ENCODE results near the gene IGFBP2. TPM values are rescaled to one million over a fixed set of nuclear protein-coding genes. Genes with fewer than 3 reads are reported as not detected.

Gene IGFBP2
- total RNA-seq, 6 donors from 2014 or later, result 16.8 to 82.8 (median 41.9) TPM

DNA sequence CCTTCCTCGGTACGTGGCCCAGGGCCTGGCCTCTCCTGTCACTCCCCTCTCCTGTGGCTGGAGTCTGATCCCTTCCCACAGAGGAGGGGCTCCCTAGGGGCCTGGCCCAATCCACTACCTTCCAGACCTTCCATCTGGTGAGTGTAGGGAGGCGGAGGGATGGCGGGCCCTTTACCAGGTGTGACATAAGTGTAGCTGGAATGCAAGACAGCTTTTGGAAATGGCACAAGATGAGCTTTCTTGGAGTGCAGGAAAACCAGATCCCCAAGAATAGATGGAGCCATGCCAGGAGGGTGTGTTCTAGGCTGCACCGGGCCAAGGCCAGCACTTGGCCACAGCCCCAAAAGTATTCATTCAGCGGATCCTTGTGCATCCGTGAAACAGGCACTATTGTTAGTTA lies 32.0 kb downstream of the IGFBP2 start:
- WGBS, 2 donors, result 46 to 53% methylated on average over 5 to 7 of the region's 7 CpGs
- Histone ChIP-seq H3K27ac (no peak overlapping the region), H3K27me3 (no peaks in the 10 kb centered on the region), H3K4me3 (no peak overlapping the region), H3K9me3 (no peaks in the 10 kb centered on the region), H3K36me3 (no peaks in the 10 kb centered on the region), H3K4me1 (peaks cover 5 to 9% (median 7%) of the 10 kb centered on the region in 4 donors)
- ATAC-seq (ENCODE audit: low FRiP score in 2 of 2) (peak; percentile 5 to 24), DNase-seq (no peak)
- no peak for TF ChIP-seq POLR2A (IDR thresholded peaks at IDR 0.05)
- TF ChIP-seq EP300 (IDR thresholded peaks at IDR 0.05), result no peak
- TF ChIP-seq, protein P1, sequence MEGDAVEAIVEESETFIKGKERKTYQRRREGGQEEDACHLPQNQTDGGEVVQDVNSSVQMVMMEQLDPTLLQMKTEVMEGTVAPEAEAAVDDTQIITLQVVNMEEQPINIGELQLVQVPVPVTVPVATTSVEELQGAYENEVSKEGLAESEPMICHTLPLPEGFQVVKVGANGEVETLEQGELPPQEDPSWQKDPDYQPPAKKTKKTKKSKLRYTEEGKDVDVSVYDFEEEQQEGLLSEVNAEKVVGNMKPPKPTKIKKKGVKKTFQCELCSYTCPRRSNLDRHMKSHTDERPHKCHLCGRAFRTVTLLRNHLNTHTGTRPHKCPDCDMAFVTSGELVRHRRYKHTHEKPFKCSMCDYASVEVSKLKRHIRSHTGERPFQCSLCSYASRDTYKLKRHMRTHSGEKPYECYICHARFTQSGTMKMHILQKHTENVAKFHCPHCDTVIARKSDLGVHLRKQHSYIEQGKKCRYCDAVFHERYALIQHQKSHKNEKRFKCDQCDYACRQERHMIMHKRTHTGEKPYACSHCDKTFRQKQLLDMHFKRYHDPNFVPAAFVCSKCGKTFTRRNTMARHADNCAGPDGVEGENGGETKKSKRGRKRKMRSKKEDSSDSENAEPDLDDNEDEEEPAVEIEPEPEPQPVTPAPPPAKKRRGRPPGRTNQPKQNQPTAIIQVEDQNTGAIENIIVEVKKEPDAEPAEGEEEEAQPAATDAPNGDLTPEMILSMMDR (IDR thresholded peaks at IDR 0.05), result no peak
- TF ChIP-seq POLR2AphosphoS5 (IDR thresholded peaks at IDR 0.05), result no peak

DNA sequence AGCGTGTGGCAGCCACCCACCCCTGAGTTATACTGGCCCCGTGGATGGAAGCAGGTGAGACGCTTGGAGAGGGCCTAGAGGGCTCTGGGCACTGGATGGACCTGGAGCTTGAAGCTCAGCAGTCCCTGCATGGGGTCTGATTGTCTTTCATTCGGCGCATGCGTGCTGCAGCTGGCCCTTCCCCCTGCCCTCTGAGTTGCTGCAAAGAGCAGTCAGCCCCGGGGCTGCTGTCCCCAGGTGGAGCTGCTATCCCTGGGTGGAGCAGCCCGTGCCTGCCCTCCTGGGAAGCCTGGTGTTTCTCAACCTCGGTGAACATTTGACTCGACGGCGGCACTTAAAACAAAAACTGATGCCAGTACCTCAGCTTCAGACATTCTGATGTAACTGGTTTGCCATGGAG lies 32.5 kb downstream of the IGFBP2 start:
- Histone ChIP-seq H3K4me1 (peaks cover 5 to 9% (median 7%) of the 10 kb centered on the region in 4 donors), H3K27ac (no peak overlapping the region), H3K27me3 (no peaks in the 10 kb centered on the region), H3K4me3 (no peak overlapping the region), H3K36me3 (no peaks in the 10 kb centered on the region), H3K9me3 (no peaks in the 10 kb centered on the region)
- DNase-seq, result no peak
- TF ChIP-seq EP300 (IDR thresholded peaks at IDR 0.05) (no peak), POLR2AphosphoS5 (IDR thresholded peaks at IDR 0.05) (no peak), POLR2A (IDR thresholded peaks at IDR 0.05) (no peak)
- TF ChIP-seq, protein P1 (IDR thresholded peaks at IDR 0.05), result no peak
- peak in 1 of 2 donors; percentile 4 for ATAC-seq (ENCODE audit: low FRiP score in 2 of 2)
- 40 to 64% methylated on average over 1 to 12 of the region's 12 CpGs for WGBS, 2 donors

GRCh38 chr2:216666461-216667233 lies 33.4 kb downstream of the IGFBP2 start:
- 15 to 34% methylated on average over 3 to 9 of the region's 9 CpGs for WGBS, 2 donors
- peaks cover 5 to 9% (median 7%) of the 10 kb centered on the region in 4 donors for H3K4me1 ChIP-seq
- H3K27ac ChIP-seq, result no peak overlapping the region
- peak in 1 of 2 donors; percentile 69 for DNase-seq
- TF ChIP-seq EP300 (IDR thresholded peaks at IDR 0.05) (no peak), POLR2A (IDR thresholded peaks at IDR 0.05) (no peak), POLR2AphosphoS5 (IDR thresholded peaks at IDR 0.05) (no peak)
- TF ChIP-seq, protein P1 (IDR thresholded peaks at IDR 0.05), result peak; percentile 93 to 97 (median 96)
- H3K4me3 ChIP-seq, result no peak overlapping the region
- H3K27me3 ChIP-seq, result no peaks in the 10 kb centered on the region
- H3K9me3 ChIP-seq, result no peaks in the 10 kb centered on the region
- peak; percentile 77 to 86 for ATAC-seq (ENCODE audit: low FRiP score in 2 of 2)
- no peaks in the 10 kb centered on the region for H3K36me3 ChIP-seq

- H3K27ac ChIP-seq, result no peak overlapping the region
- no peaks in the 10 kb centered on the region for H3K36me3 ChIP-seq
- ATAC-seq (ENCODE audit: low FRiP score in 2 of 2), result no peak
- no peaks in the 10 kb centered on the region for H3K9me3 ChIP-seq
- WGBS, 2 donors, result 72% methylated on average over 16 to 17 of the region's 17 CpGs
- peaks cover 4 to 6% (median 5%) of the 10 kb centered on the region in 4 donors for H3K4me1 ChIP-seq
- no peaks in the 10 kb centered on the region for H3K27me3 ChIP-seq
- TF ChIP-seq POLR2AphosphoS5 (IDR thresholded peaks at IDR 0.05) (no peak), POLR2A (IDR thresholded peaks at IDR 0.05) (no peak), EP300 (IDR thresholded peaks at IDR 0.05) (no peak)
- TF ChIP-seq, protein P1 (IDR thresholded peaks at IDR 0.05), result no peak
- no peak for DNase-seq
- H3K4me3 ChIP-seq, result no peak overlapping the region
Observed at GRCh38 chr2:216670266-216671080, 37.3 kb downstream of the IGFBP2 start.
